Activated naive CD4-positive, alpha-beta T cell (primary cell): ENCODE results near the gene MEGF8.
A peak's percentile ranks its signal among the peaks of the same experiment; 100 is the strongest.

Experiments
- DNase-seq, 4 experiments: peaks; one replicate each; lab custom pipeline; 2025; lab: John Stamatoyannopoulos, UW

MEGF8 gene

GRCh38 chr19:42420055-42420544 lies 94.7 kb downstream of the MEGF8 start:
- DNase-seq, result peak in 3 of 4 experiments; percentile 29 to 67 (median 48)

DNA sequence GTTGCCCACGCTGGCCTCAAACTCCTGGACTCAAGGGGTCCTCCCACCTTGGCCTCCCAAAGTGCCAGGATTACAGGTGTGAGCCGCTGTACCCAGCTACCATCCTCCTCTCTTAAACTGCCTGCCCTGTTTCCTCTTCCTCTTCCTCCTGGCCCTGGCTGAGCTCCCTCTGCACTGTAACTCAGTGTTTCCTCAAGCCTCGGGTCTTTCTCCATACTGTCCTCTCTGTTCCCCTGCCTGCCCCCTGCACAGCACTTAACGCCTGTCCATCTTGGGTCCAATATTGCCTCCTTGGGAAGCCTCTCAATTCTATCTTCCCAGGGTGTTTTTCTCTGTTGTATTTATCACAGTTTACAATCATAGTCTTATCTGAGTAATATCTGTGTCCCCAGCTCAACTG lies 95.7 kb downstream of the MEGF8 start:
- DNase-seq, result no peak

- DNase-seq, result no peak
Observed at GRCh38 chr19:42421591-42422031, 96.2 kb downstream of the MEGF8 start.

GRCh38 chr19:42422092-42422900 lies 96.9 kb downstream of the MEGF8 start:
- DNase-seq, result no peak

DNA sequence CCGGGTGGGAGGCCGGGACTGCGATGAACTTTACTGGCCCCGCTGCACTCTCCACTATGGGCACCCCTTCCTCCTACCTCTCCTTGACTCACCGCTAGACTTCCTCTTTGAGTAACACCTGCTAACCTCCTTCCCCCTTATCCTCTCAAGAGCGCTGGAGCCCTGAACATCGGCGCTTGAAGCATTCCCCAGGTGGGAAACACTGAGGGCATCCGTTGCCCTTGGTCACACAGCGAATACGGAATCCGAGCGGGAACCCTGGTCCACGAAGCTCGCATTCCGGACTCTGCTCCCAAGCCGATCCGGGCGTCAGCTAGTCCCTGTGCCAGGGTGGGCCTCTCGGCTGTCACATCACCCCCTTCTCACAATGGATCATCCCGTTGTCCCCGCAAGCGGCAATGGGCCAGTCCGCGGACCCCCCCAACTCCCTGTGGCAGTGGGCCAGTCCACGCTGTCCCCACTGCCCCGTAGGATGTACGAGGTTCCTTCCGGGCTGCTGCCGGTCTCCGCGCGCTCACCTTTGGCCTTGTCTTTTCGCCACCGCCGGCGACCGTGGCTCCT lies 97.5 kb downstream of the MEGF8 start:
- DNase-seq, result peak in 2 of 4 experiments; percentile 57 to 58

- DNase-seq, result peak; percentile 78 to 92 (median 86)
Observed at GRCh38 chr19:42423462-42424344, 98.3 kb downstream of the MEGF8 start.

DNA sequence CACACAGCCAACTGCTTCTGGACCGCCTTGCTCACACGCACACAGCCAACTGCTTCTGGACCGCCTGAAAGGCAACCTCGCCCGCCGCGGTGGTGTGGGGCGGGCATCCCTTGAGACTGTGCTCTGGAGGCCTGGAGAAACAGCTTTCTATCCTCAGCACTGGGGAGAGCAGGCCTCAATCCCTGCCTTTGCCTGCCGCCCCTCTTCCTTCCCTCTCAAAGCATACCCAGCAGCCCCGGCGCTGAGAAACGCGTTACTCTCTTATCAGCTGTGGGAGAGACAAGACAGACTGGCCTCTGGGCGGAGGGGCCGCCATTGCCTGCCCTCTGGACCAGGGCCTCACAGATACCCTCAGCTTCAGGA lies 98.9 kb downstream of the MEGF8 start:
- DNase-seq, result no peak

DNA sequence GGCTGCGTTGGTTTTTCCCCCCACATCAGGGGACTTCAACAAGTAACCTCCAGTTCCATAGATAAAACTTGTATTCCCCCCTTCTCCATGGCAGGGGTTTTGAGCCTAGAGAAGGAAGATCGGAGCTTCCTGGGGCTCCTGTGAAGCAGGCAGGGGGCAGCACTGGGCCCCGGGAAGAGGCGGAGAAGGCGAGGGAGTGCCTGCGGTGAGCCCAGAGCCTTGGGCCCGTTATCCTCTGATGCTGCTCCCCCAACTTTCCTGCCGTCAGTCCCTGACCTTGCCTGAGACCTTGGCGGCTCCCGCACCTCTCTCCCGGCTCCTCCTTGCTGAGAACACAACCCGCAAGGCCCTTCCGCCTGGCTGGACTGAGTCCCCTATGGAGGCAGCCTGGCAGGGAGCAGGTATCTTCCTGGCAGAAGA lies 99.3 kb downstream of the MEGF8 start:
- no peak for DNase-seq

DNA sequence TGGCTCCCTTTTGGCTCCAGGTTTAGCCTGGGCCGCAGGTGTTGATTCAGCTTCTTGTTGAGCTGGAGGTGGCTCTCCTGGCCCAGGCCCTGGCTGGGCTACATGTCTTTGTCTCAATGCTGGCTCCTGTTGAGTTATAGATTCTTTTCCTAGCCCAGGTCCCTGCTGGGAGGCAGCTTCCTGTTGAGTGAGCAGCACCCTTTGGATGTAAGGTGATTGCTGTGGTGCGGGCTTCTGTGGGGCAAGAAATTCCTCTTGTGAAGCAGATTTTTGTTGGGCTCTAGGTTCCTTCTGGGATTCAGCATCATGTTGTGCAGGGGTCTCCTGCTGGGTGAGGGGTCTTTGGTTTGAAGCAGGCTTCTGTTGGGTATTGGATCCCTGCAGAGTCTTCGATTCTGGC lies 101.2 kb downstream of the MEGF8 start:
- no peak for DNase-seq

DNA sequence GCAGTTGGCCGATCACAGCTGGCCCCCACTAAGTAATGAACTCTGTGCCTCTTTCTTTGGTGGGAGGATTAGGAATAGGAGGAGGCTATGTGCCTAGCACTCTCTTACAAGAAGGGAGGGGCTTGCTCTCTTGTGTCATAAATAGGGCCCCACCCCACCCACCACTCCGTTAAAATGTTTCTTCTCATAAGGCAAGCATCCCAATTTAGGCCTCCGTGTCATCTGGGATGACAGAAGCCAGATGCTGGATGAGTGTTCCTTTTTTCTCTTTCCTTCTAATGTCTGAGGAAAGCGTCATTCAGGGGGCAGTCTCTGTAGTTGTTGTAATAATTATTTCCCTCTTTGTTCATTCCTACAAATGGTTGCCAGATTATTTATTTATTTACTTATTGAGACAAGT lies 101.9 kb downstream of the MEGF8 start, which contains the start of gene LIPE:
Gene LIPE, minus strand, starts transcription at position 76 of the 400 bp plus-strand sequence. CDS start 239 bp downstream, outside the sequence.
- DNase-seq, result no peak
